GM18505 (cell line): Measurements from ENCODE around the gene MTHFD1L.
"Not testable (repeated sequence)": the region's sequence is repeated elsewhere in the genome, so short reads cannot be mapped to it uniquely, and the experiment has no call there.

Experiments
- ATAC-seq: cut with Tn5 transposase; IDR thresholded peaks from one replicate; pipeline ENCODE4 v1.9.1; 2021; ENCODE audit not compliant: unreplicated experiment
- POLR2A ChIP-seq: IDR thresholded peaks from 4 replicates; pipeline ENCODE4 v1.6.1; 2011; ENCODE audit warnings: borderline replicate concordance; ENCODE audit not compliant: insufficient read depth, insufficient read length; ENCODE audit errors: extremely low read depth

Gene MTHFD1L

DNA sequence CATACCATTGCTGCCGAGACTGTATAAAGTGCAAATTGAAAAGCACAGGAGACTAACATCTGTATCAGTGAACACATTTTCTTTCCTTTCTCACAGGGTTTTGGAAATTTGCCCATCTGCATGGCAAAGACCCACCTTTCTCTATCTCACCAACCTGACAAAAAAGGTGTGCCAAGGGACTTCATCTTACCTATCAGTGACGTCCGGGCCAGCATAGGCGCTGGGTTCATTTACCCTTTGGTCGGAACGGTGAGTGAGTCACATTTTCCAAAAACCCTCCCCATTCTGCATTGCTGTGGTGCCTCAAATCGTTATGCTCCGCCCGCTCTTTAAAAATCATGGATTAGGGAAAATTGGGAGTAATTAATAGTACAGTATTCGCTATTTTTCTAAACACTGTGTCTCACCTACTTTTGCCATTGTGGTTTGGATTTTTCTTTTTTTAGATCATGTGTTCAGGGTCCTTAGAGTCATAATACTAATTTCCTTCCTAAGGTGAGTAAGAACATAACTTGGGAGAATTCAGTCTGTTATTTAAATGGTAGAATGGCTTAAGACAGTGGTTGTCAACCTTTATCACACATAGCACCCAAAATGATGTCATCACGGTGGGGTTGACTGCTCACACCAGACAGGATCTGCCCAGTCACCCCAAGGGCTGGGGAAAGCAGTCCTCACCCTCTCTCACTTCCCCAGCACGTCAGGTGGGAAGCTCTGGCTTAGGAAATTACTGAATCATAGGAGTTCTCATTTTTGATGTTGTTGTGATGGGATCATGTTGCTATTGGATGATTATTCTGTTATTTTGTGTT is 171.6 kb downstream of the MTHFD1L start:
- no peak for ATAC-seq

DNA sequence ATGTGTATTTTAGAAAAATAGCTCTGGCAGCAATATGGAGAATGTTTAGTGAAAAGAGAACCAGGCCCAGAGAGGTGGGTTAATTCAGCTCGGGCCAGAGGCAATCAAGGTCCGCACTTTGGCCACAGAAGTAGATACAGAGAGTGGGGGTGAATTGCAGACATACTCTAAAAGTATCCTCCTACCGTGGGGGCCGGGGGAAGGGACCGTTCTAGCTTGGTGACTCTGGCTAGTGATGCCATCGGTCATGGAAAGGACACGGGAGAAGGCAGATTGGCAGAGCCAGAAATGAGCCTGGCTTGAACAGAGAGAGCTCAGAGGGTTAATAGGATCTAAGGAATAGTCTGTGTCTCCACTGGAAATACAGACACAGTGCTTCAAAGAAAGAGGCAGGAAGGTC is 173.1 kb downstream of the MTHFD1L start:
- TF ChIP-seq POLR2A, result no peak
- ATAC-seq, result no peak

More for the DNA sequence above, 171.6 kb downstream of the MTHFD1L start:
- no peak for TF ChIP-seq POLR2A

DNA sequence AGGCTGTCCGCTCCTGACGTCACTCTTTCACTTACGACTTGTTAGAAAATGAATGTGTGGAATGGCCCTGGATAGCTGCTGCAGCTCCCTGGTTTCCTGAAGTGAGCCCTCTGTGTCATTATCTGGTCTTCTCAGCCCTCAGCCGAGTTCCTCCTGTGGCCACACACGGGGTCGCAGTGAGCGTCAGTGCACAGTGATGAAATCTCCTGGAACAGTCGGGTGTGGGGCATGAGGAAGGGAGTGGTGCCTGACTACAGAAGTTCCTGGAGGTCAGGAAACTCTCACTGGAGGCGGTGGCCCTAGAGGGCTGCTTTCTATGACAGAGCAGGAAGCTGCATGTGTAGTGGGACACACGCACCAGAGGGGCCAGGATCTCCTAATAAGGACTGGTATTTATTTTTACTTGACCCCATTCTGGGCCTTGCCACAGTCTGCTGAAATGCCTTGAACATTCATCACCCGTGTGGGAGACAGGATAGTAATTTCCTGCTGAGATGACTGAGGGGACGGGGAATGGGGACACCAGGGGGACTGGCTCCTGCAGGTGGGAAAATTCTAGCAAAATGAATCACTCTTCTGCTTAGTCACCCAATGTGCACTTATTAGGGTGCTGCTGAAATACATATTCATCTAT is 175.5 kb downstream of the MTHFD1L start:
- ATAC-seq, result not testable (repeated sequence)

DNA sequence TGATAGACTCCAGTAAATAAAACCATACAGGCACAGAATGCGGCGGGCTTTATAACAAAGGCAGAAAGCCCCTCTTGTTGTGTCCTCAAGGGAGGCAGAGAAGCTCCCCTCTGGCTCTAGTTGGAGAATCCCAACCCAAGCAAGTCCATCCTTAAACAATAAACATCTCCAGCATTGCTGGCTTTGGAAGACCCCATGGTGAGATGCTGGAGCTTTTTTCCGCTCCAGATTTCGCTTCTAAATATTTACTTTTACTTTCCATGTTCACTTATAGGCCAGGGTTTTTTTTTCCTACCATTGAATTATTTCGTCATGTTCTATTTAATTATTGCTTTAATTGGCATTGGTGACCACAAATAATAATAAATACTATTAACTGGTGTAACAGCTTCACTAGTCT is 176.2 kb downstream of the MTHFD1L start:
- TF ChIP-seq POLR2A, result no peak
- no peak for ATAC-seq

DNA sequence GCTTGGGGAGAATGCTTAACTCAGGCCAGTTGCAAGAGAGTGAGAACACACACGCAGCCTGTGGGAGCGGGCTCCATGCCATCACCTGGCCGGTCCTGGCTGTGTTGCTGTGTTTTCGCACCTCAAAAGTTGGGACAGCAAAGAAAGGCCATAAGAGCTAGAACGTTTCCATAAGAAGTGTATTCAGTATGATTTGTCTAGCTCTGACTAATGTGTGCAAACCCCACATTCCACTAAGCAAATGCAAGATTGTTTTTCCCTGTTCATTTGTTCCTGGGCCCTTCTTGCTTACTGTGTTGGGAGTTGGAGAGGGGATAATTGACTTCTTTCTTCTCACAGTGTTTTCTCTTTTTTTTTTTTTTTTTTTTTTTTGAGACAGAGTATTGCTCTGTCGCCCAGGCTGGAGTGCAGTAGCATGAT is 177.4 kb downstream of the MTHFD1L start:
- not testable (repeated sequence) for ATAC-seq

DNA sequence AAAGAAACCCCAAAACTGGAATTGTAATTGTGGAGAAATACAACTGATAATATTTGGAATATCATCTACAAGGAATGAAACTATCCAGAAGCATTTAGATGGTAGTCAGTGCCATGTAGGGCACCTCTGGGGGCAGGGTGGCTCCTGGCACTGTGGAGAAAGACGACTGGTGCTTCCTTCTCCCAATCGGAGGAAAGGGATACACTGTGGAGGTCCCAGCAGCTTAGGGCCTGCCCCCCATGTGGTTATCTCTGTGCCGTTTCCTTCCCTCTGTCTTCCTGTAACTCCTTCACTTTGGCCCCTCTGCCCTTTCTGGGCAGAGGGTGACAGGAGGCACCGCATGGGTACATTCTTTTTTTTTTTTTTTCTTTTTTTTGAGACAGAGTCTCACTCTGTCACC is 178.4 kb downstream of the MTHFD1L start:
- no peak for ATAC-seq
- no peak for TF ChIP-seq POLR2A

DNA sequence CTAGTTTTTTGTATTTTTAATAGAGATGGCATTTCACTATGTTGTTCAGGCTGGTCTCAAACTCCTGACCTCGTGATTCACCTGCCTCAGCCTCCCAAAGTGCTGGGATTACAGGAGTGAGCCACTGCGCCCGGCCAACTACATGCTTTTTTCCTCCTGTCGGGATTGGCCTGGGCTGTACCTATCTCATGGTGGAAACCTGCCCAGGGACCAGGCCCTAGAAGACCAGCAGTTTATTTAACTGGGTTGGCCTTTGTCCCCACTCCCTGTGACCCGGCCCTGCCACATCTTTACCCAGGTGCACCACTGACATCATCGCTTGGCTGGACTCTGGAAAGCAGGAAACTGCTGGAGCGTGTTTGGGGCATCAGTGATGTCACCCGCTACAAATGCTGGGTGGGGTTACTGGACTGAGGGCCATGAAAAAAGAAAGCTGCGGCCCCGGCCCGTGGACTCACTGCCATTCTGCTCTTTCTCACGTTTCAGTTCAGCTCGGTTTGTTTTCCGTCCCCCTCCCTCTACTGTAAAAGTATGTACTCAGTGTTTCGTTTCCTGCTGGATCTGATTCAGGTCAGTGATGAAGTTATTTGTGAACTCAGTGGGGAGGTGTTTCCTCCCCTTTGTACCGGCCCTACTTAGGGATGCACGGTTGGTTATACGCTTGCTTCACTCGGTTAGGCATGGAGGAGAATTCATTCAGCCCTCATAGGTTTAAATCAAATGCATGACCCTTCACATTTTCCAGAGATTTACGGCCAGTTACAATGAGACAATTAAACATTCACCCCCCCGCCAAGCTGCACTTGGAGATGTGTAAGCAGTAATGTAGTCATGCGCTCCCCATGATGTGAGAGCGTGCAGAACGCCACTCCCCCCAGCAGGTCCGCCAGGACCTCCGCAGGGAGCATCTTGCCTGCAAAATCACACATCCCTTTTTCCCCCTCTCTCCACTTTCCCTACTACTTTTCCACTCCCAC is 179.3 kb downstream of the MTHFD1L start:
- TF ChIP-seq POLR2A, result no peak
- no peak for ATAC-seq

DNA sequence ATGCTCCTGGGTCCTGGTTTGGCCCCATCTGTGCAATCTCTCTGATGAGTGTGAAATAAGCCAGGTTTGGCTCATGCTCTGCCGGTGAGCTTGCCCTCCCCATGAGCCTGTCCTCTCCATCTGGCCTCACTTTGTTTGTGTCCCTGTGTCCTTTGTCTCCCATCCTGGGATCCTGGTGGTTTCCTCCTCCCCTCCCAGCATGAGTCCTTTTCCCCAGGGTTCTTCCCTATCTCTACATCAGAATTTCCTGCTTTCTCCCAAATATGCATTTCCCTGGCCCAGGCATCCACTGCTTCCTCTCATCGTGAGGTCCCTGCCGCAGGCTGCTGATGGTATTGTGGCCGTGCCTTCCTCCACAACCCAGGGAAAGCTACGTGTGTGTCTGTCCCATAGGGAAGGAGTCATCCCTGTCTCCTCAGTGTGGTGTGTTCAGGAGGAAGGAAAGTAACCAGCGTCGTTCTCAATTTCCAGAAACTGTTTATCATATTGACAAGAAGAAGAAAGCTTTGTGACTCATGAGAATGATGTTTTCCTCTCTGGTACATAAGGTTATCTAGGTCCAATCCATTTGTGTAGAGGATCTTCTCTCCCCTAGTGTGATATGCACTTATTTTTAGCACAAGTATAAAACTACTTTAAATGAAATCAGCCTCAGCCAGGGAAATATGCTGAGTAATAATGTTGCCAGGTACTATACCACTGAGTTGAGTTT is 180.2 kb downstream of the MTHFD1L start:
- not testable (repeated sequence) for ATAC-seq

DNA sequence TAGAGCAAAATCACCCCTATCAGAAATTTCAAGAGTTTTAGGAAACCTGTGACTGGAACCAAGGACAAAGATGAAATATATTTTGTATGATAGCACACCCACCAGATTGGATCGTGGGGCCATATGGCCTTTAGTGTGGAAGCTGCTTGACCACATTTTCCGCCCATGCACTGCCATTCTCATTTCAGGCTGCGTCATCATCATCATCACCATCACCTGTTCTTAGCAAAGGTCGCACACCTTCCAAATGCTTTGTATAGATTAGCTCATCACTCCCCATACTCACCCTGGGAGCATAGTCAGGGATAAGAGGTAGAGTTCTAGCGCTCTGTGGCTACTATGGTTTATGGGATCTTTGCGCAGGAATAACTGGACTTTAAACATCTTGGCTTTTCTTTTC is 185.7 kb downstream of the MTHFD1L start:
- no peak for ATAC-seq
- no peak for TF ChIP-seq POLR2A

DNA sequence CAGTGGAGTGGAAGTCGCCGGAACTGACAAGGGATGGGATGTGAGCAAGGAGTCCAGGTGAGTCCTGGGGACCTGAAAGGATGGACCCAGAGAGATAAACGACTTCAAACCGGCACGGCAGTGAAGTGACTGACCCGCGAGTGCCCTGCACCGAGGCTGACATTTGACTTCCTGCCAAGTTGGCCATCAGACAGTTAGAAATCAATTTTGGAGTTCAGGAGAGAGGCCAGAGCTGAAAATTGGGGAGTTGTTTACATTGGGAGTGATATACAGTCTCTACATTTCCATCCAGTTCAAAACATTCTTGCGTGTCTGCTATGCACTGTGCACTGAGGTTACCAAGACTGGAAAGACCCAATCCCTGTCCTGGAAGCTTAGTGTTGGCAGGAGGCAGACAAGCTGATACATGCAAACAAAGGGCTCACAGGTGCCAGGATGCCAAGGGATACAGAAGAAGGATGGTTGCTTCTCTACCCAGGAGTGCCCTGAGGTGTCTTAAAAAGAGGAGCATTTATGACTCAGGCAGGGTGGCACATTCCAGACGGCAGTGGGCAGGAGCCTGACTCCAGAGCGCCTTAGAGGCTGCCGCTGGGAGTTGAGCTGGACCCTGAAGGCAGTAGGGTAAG is 186.6 kb downstream of the MTHFD1L start:
- TF ChIP-seq POLR2A, result no peak
- no peak for ATAC-seq

DNA sequence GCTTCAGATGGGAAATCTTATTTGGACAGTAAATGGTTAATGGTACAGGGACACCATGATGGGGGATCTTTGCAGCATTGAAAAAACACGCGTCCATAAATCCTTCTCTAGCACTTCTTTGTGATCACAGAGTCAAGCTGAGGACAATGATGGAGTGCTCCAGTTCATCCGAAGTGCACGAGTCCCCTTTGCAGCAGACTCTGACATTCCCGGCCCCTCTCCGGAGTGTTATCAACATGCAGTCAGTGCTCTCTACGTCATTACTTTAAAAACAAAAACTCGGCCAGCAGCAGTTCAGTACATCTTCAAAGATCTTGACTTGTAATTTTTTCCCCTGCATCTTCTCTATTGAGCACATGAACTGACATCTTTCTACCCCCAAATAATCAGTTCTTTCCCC is 188.8 kb downstream of the MTHFD1L start:
- no peak for ATAC-seq
- TF ChIP-seq POLR2A, result no peak

DNA sequence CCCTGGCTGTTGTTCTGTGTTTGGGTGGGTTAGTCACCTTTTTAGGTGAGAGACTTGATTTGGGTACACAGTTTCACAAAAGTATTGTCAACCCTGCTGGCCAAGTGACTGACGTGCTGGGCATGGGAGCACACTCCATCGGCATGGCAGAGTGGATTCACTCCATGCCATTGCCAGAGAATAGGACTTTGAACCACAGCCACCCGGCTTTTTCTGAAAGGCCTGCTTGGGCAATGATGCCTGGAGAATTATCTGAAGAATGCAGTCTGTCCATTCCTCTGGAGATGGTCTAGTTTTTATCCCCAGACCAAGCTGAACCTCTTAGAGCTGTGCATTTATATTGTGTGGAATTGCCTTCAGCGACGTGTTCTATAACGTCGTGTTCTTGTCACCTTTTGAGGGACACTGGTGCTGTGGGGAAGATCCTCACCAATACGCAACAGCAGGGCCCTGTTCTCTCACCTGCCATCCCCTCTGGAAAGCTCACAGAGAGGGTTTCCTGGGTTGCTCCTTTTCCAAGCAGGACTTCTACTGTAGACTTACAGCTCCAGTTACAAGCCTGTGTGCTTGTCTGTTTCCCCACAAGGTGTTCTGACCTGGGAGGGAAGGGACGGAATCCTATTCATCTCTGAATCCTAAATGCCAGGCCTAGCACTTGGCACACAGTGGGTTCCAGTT is 190.9 kb downstream of the MTHFD1L start:
- TF ChIP-seq POLR2A, result no peak
- no peak for ATAC-seq
